Breast epithelium (tissue), 3 donors: ENCODE data around the gene NOD1.

ENCODE experiments used
- POLR2A ChIP-seq: fragments of 450-650 bp; IDR thresholded peaks from one replicate; pipeline ENCODE4 v1.6.1; 2016; ENCODE audit warnings: antibody characterized with exemption, mild to moderate bottlenecking, moderate library complexity
- TF ChIP-seq, protein P1 (sequence below), 3 donors: fragments of 450-650 bp; IDR thresholded peaks; one replicate each; pipeline ENCODE4 v1.5.1; 2016 to 2017; ENCODE audit warnings: antibody characterized with exemption in 3 of 3, mild to moderate bottlenecking in 3 of 3, moderate library complexity in 3 of 3

DNA sequence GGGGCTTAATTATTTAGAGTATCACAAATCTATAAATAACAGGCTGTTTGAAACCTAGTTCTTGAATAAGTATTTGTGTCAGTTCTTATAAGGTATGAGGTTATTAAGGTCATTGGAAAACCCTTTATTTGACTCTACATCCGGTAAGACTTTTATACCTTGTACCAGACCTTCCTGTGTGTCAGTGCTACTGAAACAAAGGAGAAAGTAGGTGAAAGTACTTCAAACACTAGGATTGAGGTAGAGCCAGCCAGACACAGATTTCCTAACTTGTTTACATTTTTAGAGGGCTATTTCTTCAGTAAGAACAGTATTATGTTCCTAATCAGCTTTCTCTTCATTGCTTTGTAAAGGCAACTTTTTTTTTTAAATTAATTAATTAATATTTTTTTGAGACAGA, 100.3 kb downstream of the NOD1 start:
- TF ChIP-seq POLR2A: no peak
- TF ChIP-seq, protein P1, sequence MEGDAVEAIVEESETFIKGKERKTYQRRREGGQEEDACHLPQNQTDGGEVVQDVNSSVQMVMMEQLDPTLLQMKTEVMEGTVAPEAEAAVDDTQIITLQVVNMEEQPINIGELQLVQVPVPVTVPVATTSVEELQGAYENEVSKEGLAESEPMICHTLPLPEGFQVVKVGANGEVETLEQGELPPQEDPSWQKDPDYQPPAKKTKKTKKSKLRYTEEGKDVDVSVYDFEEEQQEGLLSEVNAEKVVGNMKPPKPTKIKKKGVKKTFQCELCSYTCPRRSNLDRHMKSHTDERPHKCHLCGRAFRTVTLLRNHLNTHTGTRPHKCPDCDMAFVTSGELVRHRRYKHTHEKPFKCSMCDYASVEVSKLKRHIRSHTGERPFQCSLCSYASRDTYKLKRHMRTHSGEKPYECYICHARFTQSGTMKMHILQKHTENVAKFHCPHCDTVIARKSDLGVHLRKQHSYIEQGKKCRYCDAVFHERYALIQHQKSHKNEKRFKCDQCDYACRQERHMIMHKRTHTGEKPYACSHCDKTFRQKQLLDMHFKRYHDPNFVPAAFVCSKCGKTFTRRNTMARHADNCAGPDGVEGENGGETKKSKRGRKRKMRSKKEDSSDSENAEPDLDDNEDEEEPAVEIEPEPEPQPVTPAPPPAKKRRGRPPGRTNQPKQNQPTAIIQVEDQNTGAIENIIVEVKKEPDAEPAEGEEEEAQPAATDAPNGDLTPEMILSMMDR (IDR thresholded peaks at IDR 0.05): no peak
